Measurements from ENCODE around the gene SPINK13.
"Not testable (repeated sequence)": the region's sequence is repeated elsewhere in the genome, so short reads cannot be mapped to it uniquely, and the experiment has no call there.

Gene SPINK13, protein sequence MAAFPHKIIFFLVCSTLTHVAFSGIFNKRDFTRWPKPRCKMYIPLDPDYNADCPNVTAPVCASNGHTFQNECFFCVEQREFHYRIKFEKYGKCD

DNA sequence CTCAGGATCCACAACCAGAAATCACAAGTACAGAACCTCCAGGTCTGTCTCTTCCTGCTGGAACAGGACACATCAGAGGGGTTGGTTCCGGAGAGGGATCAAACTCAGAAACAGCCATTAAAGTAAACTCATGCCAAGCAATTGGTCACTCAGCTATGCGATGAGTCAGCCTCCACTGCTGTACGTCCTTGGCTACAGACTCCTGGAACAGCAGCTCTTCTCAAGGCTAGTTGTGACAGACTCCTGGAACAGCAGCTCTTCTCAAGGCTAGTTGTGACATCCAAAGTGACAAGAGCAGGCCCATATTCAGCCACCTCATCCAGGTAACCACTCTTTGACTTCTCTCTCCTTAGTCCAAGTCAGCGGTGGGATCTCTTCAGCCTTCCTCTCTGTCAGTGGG, at the start of gene SPINK13:
Gene SPINK13 (plus strand): TSS at position 229 of the 400 bp plus-strand sequence. CDS start 1,279 bp downstream, outside the sequence.
- no peak for DNase-seq

DNA sequence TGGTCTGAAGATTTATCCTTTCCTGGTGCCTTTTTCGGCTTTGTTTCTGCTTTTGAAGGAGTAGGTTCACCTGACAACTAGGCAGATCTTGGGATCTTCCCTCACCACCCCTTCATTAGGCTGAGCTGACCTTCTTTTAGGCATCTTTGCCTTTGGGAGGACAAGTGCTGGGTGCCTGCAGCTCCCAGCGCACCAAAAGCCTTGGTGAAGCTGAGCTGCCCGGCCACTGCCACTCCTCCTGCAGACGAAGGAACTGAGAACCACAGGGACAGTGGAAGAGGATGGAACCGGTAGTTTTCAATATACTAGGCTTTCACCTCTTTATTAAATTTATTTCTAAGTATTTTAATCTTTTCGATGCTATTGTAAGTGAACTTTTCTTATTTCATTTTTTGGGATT, 47.1 kb upstream of the SPINK13 start:
- no peak for DNase-seq

- DNase-seq = no peak
Measured at GRCh38 chr5:148224117-148224742, 44.4 kb upstream of the SPINK13 start.

GRCh38 chr5:148228392-148228984, 40.1 kb upstream of the SPINK13 start:
- DNase-seq = no peak

DNA sequence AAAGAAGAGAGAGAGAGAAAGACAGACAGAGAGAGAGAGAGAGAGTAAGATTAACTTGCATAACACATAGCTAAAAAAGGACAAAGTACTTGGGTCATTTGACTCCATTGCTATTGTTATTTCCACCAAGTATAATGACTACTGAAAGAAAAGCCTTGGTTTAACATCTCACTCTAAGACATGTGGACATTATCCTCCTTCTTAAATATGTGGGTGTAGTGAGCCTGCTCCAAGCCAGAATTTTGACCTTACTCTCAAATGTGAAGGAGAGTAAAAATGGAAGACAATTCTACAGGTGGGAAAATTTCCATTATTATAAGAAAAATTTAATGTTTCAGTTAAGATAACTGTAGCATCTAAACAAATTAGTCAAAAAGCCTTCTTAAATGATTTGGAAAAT, 38.8 kb upstream of the SPINK13 start:
- DNase-seq = no peak

DNA sequence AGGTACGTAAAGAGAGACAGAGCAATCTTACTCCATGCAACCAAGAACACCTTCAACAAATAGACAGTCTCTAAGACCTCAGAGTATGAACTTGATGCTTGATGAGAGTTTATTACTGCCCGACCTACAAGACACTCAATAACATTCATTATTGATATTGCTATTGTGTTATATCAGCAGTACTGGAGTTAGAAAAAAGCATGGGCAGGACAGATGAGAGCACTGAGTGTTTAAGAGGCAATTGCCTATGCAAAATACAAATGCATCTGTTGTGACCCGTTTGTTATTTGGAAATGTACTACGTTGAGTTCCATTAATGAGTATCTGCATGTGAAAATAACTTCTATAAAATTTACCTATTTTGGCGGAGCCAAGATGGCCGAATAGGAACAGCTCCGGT, 38.4 kb upstream of the SPINK13 start:
- DNase-seq = no peak

GRCh38 chr5:148237785-148238417, 30.7 kb upstream of the SPINK13 start:
- DNase-seq = no peak

- DNase-seq = no peak
Measured at GRCh38 chr5:148238418-148238794, 30.2 kb upstream of the SPINK13 start, which contains the start of gene MARCOL. Gene MARCOL, plus strand, starts transcription at chr5:148238525. Its CDS starts 73 bp downstream, at chr5:148238598.

- no peak for DNase-seq
Measured at GRCh38 chr5:148248894-148249293, 19.7 kb upstream of the SPINK13 start.

DNA sequence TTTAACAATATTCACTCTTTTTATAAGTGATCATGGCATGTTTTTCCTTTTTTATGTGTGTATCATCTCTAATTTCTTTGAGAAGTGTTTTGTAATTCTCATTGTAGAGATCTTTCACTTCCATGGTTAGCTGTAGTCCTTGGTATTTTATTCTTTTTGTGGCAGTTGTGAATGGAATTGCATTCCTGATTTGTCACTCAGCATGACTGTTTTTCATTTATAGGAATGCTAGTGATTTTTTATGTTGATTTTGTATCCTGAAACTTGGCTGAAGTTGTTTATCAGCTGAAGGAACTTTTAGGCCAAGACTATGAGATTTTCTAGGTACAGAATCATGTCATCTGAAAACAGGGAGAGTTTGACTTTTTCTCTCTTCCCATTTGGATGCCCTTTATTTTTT, 13.1 kb upstream of the SPINK13 start:
- no peak for DNase-seq

GRCh38 chr5:148259288-148259687, 9.3 kb upstream of the SPINK13 start:
- DNase-seq = no peak

GRCh38 chr5:148261221-148261620, 7.4 kb upstream of the SPINK13 start:
- DNase-seq = no peak

GRCh38 chr5:148267962-148268361, 632 bp upstream of the SPINK13 start:
- no peak for DNase-seq

DNA sequence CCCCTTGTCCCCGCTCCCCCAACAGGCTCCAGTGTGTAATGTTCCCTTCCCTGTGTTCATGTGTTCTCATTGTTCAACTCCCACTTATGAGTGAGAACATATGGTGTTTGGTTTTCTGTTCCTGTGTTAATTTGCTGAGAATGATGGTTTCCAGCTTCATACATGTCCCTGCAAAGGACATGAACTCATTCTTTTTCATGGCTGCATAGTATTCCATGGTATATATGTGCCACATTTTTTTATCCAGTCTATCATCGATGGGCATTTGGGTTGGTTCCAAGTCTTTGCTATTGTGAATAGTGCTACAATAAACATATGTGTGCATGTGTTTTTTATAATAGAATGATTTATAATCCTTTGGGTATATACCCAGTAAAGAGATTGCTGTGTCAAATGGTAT, 6.5 kb downstream of the SPINK13 start:
- DNase-seq = not testable (repeated sequence)

- not testable (repeated sequence) for DNase-seq
Measured at GRCh38 chr5:148280893-148281292, 12.3 kb downstream of the SPINK13 start.

DNA sequence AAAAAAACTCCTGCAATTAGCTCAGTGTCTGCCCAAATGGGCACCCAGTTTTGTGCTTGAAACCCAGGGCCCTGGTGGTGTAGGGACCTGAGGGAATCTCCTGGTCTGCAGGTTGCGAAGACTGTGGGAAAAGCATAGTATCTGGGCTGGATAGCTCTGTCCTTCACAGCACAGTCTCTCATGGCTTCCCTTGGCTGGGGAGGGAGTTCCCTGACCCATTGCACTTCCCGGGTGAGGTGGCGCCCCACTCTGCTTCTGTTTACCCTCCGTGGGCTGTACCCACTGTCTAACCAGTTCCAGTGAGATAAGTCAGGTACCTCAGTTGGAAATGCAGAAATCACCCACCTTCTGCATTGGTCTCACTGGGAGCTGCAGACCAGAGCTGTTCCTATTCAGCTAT, 12.7 kb downstream of the SPINK13 start:
- not testable (repeated sequence) for DNase-seq

DNA sequence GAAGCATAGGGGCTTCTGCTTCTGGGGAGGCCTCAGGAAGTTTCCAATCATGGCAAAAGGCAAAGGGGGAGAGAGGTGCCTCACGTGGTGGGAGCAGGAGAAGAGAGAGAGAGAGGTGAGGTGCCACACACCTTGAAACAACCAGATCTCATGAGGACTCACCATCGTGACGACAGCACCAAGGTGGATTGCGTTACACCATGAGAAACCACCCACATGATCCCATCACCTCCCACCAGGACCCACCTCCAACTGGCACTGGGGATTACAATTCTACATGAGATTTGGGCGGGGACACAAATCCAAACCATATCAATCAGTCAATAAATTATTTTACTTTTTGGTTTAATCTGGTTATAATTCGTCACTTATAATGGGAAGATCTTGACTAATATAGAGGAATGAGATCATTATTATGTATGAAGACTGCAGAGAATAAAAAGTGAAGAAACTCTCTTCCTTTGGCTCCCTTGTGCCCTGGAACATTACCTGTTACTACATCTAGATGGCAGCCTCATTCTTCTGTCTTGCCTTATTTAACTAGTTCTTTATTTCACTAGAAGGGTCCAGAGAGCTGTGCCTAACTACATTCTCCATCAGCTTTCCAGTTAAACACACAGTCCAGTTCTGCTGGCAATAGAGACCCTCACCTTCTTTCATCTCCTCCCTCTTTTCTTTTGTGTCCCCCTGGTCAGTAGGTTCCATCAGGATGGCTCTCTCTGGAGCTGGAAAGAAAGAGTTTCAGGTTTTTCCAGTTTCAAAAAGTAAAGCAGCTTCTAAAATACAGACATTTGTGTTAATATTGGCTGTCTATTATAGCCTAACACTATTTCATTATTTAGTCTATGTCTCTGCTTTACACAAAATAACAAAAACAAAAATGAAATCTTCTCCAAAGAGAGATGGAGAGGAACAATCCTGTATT, 21.9 kb downstream of the SPINK13 start:
- no peak for DNase-seq

DNA sequence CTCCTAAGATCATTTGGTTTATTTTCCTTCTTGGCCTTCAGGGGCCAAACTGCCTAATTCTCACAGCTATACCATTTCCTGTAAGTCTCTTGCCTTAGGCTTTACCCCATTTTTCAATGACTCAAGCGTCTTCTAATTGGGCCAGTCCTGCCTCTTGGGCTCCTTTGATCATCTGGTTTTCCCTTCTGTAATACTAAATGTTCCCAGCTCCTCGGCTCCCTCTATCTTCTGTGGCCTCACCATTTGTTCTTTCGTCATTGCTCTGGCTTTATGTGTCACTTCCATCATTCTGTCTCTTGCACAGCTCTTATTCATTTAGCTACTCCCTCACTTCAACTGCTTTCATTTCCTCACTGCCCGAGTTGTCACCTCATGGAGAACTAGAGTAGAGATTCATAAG, 29.1 kb downstream of the SPINK13 start:
- DNase-seq = no peak

DNA sequence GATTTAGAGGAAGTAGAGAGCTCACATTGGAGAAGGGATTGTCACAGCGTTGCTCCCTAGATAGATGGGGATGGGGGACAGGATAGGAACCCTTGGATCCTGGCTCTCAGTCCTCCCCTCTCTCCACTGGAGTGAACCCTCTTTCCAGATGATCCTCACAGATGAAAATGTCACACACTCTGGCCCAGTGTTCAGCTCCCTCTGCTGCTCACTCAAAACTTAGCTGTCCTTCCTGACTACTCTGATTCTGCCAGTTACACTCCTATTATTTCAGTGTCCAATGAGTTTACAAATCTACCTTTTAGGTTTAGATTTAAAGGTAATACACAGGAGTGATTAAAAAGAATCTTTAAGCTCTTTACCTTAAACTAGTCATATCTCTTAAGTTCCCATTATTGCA, 37.9 kb downstream of the SPINK13 start:
- no peak for DNase-seq

DNA sequence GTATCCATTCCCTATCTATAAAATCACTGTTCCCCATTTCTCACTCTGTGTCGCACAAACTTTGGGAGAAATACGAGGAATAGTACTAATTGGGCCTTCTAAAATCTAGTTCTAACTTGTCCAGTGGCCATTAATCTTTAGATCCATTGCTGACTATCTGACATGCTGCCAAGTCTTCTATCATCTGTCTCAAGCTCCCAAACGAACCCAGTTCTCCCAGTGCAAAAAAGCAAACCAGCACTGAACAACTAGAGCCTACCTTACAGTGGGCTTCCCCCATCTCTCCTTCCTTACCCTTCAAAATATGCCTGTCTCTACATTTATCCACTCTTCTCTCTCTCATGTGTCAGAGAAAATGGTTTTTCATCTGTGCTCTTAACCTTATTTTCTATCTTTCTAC, 40.4 kb downstream of the SPINK13 start:
- DNase-seq = no peak

- no peak for DNase-seq
Measured at GRCh38 chr5:148309746-148310145, 41.2 kb downstream of the SPINK13 start.

- DNase-seq = no peak
Measured at GRCh38 chr5:148311484-148311883, 42.9 kb downstream of the SPINK13 start.

DNA sequence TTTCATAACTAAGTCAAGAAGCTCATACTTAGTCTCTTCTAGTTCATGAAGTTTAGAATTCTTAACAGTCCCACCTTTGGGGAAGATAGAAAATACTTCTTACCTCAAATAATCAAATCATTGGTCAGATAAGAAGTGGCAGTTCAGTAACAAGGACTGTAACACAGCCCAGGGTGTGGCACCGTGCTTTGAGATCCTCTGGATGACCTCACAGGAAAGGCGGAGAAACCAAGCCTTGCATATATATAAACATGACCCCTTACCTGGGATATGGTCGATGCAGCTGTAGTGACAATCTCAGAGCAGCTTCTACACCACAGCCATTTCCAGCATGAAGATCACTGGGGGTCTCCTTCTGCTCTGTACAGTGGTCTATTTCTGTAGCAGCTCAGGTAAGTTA, 43.6 kb downstream of the SPINK13 start, which contains the start of gene SPINK7:
Gene SPINK7 (plus strand): TSS at position 271 of the 400 bp plus-strand sequence. CDS start 61 bp downstream, at position 332.
- DNase-seq = no peak
